ENCODE measurements around the gene ATXN2L.

- TF ChIP-seq GATA2 (IDR thresholded peaks at IDR 0.05; ENCODE audit: low read depth, low read length) (no peak), GATA3 (IDR thresholded peaks at IDR 0.05; ENCODE audit: low read depth, low read length) (no peak)
Measured at GRCh38 chr16:28839899-28840298, 17.1 kb downstream of the ATXN2L start.
